GM10248 (cell line): ENCODE results near the gene PLD5.

Source experiments
- CTCF ChIA-PET: fragments of 300-600 bp; sonication (Branson Sonifier 250); formaldehyde crosslinking; extraction: SDS; loops from one replicate; lab custom pipeline; 2021; ENCODE audit warnings: antibody characterized with exemption; lab: Yijun Ruan, JAX
- POLR2A ChIA-PET: fragments of 350-650 bp; sonication (Branson Sonifier 250); formaldehyde crosslinking; extraction: SDS; loops from one replicate; lab custom pipeline; 2020; ENCODE audit warnings: antibody characterized with exemption; lab: Yijun Ruan, JAX
- DNase-seq: peaks from one replicate; pipeline ENCODE4 v3.0.0; 2012; ENCODE audit errors: extremely low spot score
- TF ChIP-seq, protein P1 (sequence below): IDR thresholded peaks from 2 replicates; pipeline ENCODE4 v1.5.1; 2012; ENCODE audit warnings: mild to moderate bottlenecking, low read depth; ENCODE audit errors: extremely low read depth, missing control alignments, control extremely low read depth

PLD5 gene

GRCh38 chr1:242089911-242090310, 434.6 kb downstream of the PLD5 start:
- ChIA-PET CTCF (no interaction called here), POLR2A (no interaction called here)
- no peak for DNase-seq
- TF ChIP-seq, protein P1, sequence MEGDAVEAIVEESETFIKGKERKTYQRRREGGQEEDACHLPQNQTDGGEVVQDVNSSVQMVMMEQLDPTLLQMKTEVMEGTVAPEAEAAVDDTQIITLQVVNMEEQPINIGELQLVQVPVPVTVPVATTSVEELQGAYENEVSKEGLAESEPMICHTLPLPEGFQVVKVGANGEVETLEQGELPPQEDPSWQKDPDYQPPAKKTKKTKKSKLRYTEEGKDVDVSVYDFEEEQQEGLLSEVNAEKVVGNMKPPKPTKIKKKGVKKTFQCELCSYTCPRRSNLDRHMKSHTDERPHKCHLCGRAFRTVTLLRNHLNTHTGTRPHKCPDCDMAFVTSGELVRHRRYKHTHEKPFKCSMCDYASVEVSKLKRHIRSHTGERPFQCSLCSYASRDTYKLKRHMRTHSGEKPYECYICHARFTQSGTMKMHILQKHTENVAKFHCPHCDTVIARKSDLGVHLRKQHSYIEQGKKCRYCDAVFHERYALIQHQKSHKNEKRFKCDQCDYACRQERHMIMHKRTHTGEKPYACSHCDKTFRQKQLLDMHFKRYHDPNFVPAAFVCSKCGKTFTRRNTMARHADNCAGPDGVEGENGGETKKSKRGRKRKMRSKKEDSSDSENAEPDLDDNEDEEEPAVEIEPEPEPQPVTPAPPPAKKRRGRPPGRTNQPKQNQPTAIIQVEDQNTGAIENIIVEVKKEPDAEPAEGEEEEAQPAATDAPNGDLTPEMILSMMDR: no peak

DNA sequence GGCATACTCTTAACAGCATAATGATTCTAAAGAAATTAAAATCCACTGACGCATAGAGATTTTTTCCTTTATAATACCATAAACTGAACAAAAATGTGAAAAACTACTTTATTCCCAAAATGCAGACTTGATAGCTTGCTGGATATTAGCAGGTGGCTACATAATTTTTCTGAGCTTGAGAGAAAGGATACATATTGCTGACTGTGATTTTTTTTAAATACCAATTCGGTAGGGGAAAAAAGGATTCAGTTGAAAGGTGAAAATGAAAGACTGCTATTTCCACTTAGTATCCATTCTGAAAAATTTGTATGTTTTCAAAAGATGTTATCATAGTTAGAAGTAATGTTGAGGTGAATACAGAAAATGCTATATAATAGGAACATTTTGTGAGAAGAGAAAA, 435.6 kb downstream of the PLD5 start:
- ChIA-PET POLR2A (no interaction called here), CTCF (interaction anchor here (1.2 kb wide), 1 partner anchor 12 kb away, joined by 3 read pairs; no protein-coding TSS in a partner anchor)
- no peak for DNase-seq
- TF ChIP-seq, protein P1: no peak

GRCh38 chr1:242086706-242087105, 437.8 kb downstream of the PLD5 start:
- POLR2A ChIA-PET: no interaction called here
- CTCF ChIA-PET: no interaction called here
- DNase-seq: no peak
- TF ChIP-seq, protein P1: no peak

DNA sequence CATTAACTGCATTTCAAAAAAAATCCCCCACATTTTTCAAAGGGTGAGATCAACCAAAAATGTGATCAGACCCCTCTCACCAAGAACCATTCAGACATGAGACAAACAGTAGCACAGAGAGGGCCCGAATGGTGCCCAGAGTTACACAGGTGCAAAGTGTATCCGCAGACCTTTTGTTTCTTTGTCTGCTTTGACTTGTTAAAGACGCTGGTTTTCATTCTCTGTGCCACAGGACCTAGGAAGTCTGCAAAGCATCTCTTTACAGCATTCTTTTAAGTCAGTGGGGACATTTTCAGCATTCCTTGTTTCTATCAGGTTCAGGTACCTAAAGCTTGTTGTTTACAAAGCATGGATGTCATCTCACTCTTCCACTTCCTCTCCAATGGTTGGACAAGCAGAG, 438.4 kb downstream of the PLD5 start:
- ChIA-PET POLR2A (no interaction called here), CTCF (no interaction called here)
- TF ChIP-seq, protein P1: no peak
- DNase-seq: no peak

DNA sequence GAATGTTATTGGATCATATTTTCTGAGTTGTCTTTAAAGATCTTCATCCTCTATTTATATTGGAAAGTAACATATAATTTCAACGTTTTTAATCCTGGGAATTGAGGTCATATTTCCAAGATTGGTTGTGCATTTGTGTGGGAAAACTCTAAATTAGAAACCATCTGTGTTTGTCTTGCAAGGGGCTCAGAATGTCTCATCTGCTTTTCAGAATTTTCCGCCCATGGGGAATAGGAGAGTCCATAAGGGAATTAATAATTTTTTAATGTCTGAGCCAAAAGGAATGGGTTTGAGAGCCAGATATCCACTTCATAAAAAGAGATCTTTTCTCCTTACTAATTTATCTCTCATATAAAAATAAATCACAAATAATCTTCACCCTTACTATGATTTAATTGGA, 440.8 kb downstream of the PLD5 start:
- no peak for DNase-seq
- TF ChIP-seq, protein P1: no peak
- CTCF ChIA-PET: interaction anchor here (1.6 kb wide), 1 partner anchor 19 kb away, joined by 3 read pairs; no protein-coding TSS in a partner anchor
- POLR2A ChIA-PET: no interaction called here

DNA sequence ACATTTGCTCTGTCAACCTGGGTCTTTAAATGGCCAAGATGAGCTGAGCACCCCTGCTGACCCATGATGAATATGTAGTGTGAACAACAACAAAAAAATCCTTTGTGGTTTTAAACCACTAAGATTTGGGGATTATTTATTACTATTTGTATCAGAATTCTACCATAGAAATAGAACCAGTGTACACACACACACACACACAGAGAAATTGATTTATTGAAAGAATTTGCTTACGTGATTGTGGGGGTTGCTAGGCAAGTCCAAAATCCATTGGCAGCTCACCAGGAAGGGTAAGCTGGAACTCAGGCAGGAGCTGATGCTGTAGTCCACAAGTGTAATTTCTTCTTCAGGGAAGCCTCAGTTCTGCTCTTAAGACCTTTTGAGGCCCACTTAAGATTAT, 443.1 kb downstream of the PLD5 start:
- no peak for DNase-seq
- POLR2A ChIA-PET: no interaction called here
- CTCF ChIA-PET: no interaction called here
- TF ChIP-seq, protein P1: no peak

- TF ChIP-seq, protein P1: no peak
- ChIA-PET CTCF (no interaction called here), POLR2A (no interaction called here)
- no peak for DNase-seq
Observed at GRCh38 chr1:242065813-242066212, 458.7 kb downstream of the PLD5 start.
